HepG2 (cell line): Measurements from ENCODE around the gene MVB12A. TPM values are rescaled to one million over a fixed set of nuclear protein-coding genes. Genes with fewer than 3 reads are reported as not detected.
A peak's percentile ranks its signal among the peaks of the same experiment; 100 is the strongest.

ENCODE experiments used
- BCL6 ChIP-seq: IDR thresholded peaks from 2 replicates; pipeline ENCODE4 v1.6.1; 2016; ENCODE audit warnings: missing genetic modification reagents, missing compliant biosample characterization
- DPF2 ChIP-seq: sonication (generic); formaldehyde crosslinking; IDR thresholded peaks from 2 replicates; pipeline ENCODE4 v1.4.0; 2020; ENCODE audit warnings: mild to moderate bottlenecking, low read depth, missing genetic modification reagents, borderline replicate concordance
- EHMT2 ChIP-seq: fragments of 200-600 bp; sonication (generic); IDR thresholded peaks from 2 replicates; pipeline ENCODE4 v1.7.0; 2017; ENCODE audit warnings: antibody characterized with exemption, low read depth, low read length, borderline replicate concordance
- MXD1 ChIP-seq: sonication (generic); formaldehyde crosslinking; IDR thresholded peaks from 2 replicates; pipeline ENCODE4 v1.4.0; 2020; ENCODE audit warnings: mild to moderate bottlenecking, missing genetic modification reagents
- NR0B2 ChIP-seq: sonication (generic); formaldehyde crosslinking; IDR thresholded peaks from 2 replicates; pipeline ENCODE4 v1.4.0; 2020; ENCODE audit warnings: mild to moderate bottlenecking, missing genetic modification reagents
- PCBP1 ChIP-seq: fragments of 200-400 bp; formaldehyde crosslinking; IDR thresholded peaks from 2 replicates; pipeline ENCODE4 v1.6.1; 2017; ENCODE audit warnings: mild to moderate bottlenecking, low read depth, low read length, borderline replicate concordance
- PITX1 ChIP-seq: sonication (generic); formaldehyde crosslinking; IDR thresholded peaks from 2 replicates; pipeline ENCODE4 v1.5.1; 2020; ENCODE audit warnings: mild to moderate bottlenecking, missing genetic modification reagents
- PTBP1 ChIP-seq: fragments of 200-400 bp; formaldehyde crosslinking; IDR thresholded peaks from 2 replicates; pipeline ENCODE4 v1.6.1; 2018; ENCODE audit warnings: low read length, low read depth; ENCODE audit not compliant: poor library complexity, severe bottlenecking
- STAG1 ChIP-seq: sonication (generic); formaldehyde crosslinking; IDR thresholded peaks from 2 replicates; pipeline ENCODE4 v1.4.0; 2020; ENCODE audit warnings: missing genetic modification reagents
- ZKSCAN1 ChIP-seq: fragments of 150-350 bp; IDR thresholded peaks from 2 replicates; pipeline ENCODE4 v1.6.1; 2014; ENCODE audit warnings: low read length
- ZMYM4 ChIP-seq: sonication (generic); formaldehyde crosslinking; IDR thresholded peaks from 2 replicates; pipeline ENCODE4 v1.8.1; 2023; ENCODE audit warnings: mild to moderate bottlenecking, missing genetic modification reagents
- ZNF142 ChIP-seq: sonication (generic); formaldehyde crosslinking; IDR thresholded peaks from 2 replicates; pipeline ENCODE4 v1.4.0; 2020; ENCODE audit warnings: missing genetic modification reagents
- ZNF605 ChIP-seq: sonication (generic); formaldehyde crosslinking; IDR thresholded peaks from 2 replicates; pipeline ENCODE4 v1.8.0; 2022; ENCODE audit warnings: mild to moderate bottlenecking, missing genetic modification reagents
- ZNF646 ChIP-seq: sonication (generic); formaldehyde crosslinking; IDR thresholded peaks from 2 replicates; pipeline ENCODE4 v1.9.0; 2021; ENCODE audit warnings: mild to moderate bottlenecking, missing genetic modification reagents
- polyA plus RNA-seq, 8 experiments: library from polyadenylated mRNA; depleted of rRNA in 3 of 8; stranded (reverse) in 7 of 8; unstranded in 1 of 8; fragments of >200 nt; fragmentation: Illumina TruSeq in 4 of 8; extraction: Trizol in 4 of 8; gene quantifications; 2 replicates each; pipeline versions ENCODE4 v1.2.1 to v1.2.3, GENCODE V29; 2011 to 2016; ENCODE audit warnings: low read depth in 4 of 8, missing spikeins in 1 of 8, mixed read lengths in 1 of 8; ENCODE audit not compliant: insufficient read depth in 1 of 8
- total RNA-seq, 5 experiments: library from RNA; depleted of rRNA; stranded (reverse); fragments of >200 nt; fragmentation: Illumina TruSeq; extraction: Trizol; gene quantifications; 2 replicates each; pipeline ENCODE4 v1.2.3, GENCODE V29; 2016; ENCODE audit warnings: low read depth in 1 of 5

MVB12A gene
- total and polyA plus RNA-seq, 2 of the 13 experiments (the other 11 are each of a cell fraction or from before 2014, with no cell fraction given): 35.7 to 36.1 TPM

GRCh38 chr19:17469481-17470067, 49.7 kb downstream of the MVB12A start (continued):
- TF ChIP-seq PTBP1 (no peak), STAG1 (CRISPR knock-in tag) (no peak), NR0B2 (CRISPR knock-in tag) (no peak), MXD1 (CRISPR knock-in tag) (peak; percentile 72; the same call in 1 of the 2 replicates), ZKSCAN1 (no peak), ZMYM4 (CRISPR knock-in tag) (0 out of 2 replicates have a peak, but pooled peaks have one; percentile 12), ZNF646 (CRISPR knock-in tag) (no peak), BCL6 (CRISPR knock-in tag) (peak; percentile 47; the same call in 1 of the 2 replicates), ZNF142 (CRISPR knock-in tag) (no peak; the same call in 1 of the 2 replicates), EHMT2 (no peak), DPF2 (CRISPR knock-in tag) (no peak), PITX1 (0 out of 2 replicates have a peak, but pooled peaks have one; percentile 8), ZNF605 (CRISPR knock-in tag) (peak; percentile 46), PCBP1 (0 out of 2 replicates have a peak, but pooled peaks have one; percentile 21)
